Measurements from ENCODE around the gene ADCY9.

GRCh38 chr16:4019371-4019791 lies 96.9 kb downstream of the ADCY9 start:
- no peak for TF ChIP-seq SMC3 (IDR thresholded peaks at IDR 0.05)
- no peak for TF ChIP-seq CEBPB (IDR thresholded peaks at IDR 0.05)
- no peak for TF ChIP-seq KDM1A (IDR thresholded peaks at IDR 0.05; ENCODE audit: low read depth)
- TF ChIP-seq, protein P1, sequence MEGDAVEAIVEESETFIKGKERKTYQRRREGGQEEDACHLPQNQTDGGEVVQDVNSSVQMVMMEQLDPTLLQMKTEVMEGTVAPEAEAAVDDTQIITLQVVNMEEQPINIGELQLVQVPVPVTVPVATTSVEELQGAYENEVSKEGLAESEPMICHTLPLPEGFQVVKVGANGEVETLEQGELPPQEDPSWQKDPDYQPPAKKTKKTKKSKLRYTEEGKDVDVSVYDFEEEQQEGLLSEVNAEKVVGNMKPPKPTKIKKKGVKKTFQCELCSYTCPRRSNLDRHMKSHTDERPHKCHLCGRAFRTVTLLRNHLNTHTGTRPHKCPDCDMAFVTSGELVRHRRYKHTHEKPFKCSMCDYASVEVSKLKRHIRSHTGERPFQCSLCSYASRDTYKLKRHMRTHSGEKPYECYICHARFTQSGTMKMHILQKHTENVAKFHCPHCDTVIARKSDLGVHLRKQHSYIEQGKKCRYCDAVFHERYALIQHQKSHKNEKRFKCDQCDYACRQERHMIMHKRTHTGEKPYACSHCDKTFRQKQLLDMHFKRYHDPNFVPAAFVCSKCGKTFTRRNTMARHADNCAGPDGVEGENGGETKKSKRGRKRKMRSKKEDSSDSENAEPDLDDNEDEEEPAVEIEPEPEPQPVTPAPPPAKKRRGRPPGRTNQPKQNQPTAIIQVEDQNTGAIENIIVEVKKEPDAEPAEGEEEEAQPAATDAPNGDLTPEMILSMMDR (IDR thresholded peaks at IDR 0.05), result no peak
- no peak for TF ChIP-seq SREBF2 (IDR thresholded peaks at IDR 0.05)
- no peak for TF ChIP-seq POLR2A (IDR thresholded peaks at IDR 0.05; ENCODE audit: low read length)
- TF ChIP-seq HOXB5 (CRISPR knock-in tag; IDR thresholded peaks at IDR 0.05), result no peak

All from A549 (cell line).